Measurements from ENCODE around the gene NBAS. TPM values are rescaled to one million over a fixed set of nuclear protein-coding genes. Genes with fewer than 3 reads are reported as not detected.

NBAS gene
- polyA plus RNA-seq, 1 of the 3 experiments (the other 2 are of a cell fraction) = 12.0 TPM

GRCh38 chr2:15446961-15447360 lies 114.2 kb downstream of the NBAS start:
- Histone ChIP-seq H3K9me2 (no peaks in the 10 kb centered on the region), H3K27me3 (ENCODE audit: insufficient read depth) (no peaks in the 10 kb centered on the region), H3K27ac (ENCODE audit: low read depth in 2 of 2, low read length in 1 of 2) (no peak overlapping the region), H3K9me3 (no peaks in the 10 kb centered on the region; the same call in 1 of the 2 replicates), H3K4me1 (ENCODE audit: control insufficient read depth in 1 of 2, insufficient read depth in 2 of 2, low read depth in 1 of 2, low read length in 1 of 2) (no peaks in the 10 kb centered on the region), H3K4me3 (ENCODE audit: low read depth in 2 of 2, low read length in 1 of 2) (no peak overlapping the region), H3K9ac (no peak overlapping the region), H3F3A (replicated peaks; ENCODE audit: insufficient read depth) (no peaks in the 10 kb centered on the region), H4K20me1 (ENCODE audit: insufficient read depth) (no peaks in the 10 kb centered on the region), H3K79me2 (ENCODE audit: insufficient read depth) (peaks cover 2% of the 10 kb centered on the region; the same call in 1 of the 2 replicates), H3K36me3 (replicated peaks in 1 of 2; ENCODE audit: control insufficient read depth in 1 of 2, insufficient read depth in 2 of 2, low read length in 1 of 2) (peaks cover 7 to 26% of the 10 kb centered on the region in 2 experiments), H2AFZ (ENCODE audit: low read depth) (no peak overlapping the region), H3K4me2 (no peak overlapping the region)
- CTCF ChIA-PET = no interaction called here
- TF ChIP-seq POLR2AphosphoS5 (IDR thresholded peaks at IDR 0.05; ENCODE audit: low read depth, low read length) (no peak), TCF12 (IDR thresholded peaks at IDR 0.05) (no peak), SMC3 (IDR thresholded peaks at IDR 0.05; ENCODE audit: low read depth, low read length) (no peak), TEAD4 (IDR thresholded peaks at IDR 0.05; ENCODE audit: borderline replicate concordance, insufficient read depth) (no peak), JUND (IDR thresholded peaks at IDR 0.05) (no peak), FOXJ3 (CRISPR knock-in tag; IDR thresholded peaks at IDR 0.05) (no peak), EP300 (IDR thresholded peaks at IDR 0.05; ENCODE audit: borderline replicate concordance in 1 of 2, low read depth in 1 of 2, low read length in 1 of 2) (no peak), MEF2A (IDR thresholded peaks at IDR 0.05; ENCODE audit: borderline replicate concordance, low read depth) (no peak), CHD2 (IDR thresholded peaks at IDR 0.05; ENCODE audit: low read length, partially characterized antibody) (no peak), EZH2phosphoT487 (IDR thresholded peaks at IDR 0.05; ENCODE audit: borderline replicate concordance, low read depth) (no peak), PBX3 (IDR thresholded peaks at IDR 0.05) (no peak), MAX (IDR thresholded peaks at IDR 0.05; ENCODE audit: low read depth) (no peak), CTCF (IDR thresholded peaks at IDR 0.05) (no peak), GATA2 (CRISPR knock-in tag; IDR thresholded peaks at IDR 0.05) (no peak), NRF1 (IDR thresholded peaks at IDR 0.05; ENCODE audit: low read depth, low read length) (no peak), YY1 (IDR thresholded peaks at IDR 0.05; ENCODE audit: low read depth) (no peak), IRF3 (IDR thresholded peaks at IDR 0.05; ENCODE audit: low read depth, low read length) (no peak)
- TF ChIP-seq, protein P1, sequence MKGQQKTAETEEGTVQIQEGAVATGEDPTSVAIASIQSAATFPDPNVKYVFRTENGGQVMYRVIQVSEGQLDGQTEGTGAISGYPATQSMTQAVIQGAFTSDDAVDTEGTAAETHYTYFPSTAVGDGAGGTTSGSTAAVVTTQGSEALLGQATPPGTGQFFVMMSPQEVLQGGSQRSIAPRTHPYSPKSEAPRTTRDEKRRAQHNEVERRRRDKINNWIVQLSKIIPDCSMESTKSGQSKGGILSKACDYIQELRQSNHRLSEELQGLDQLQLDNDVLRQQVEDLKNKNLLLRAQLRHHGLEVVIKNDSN (IDR thresholded peaks at IDR 0.05; ENCODE audit: borderline replicate concordance, low read depth) = no peak
- 91% methylated on average over 4 of the region's 4 CpGs for WGBS (ENCODE audit: low lambda C conversion rate)
- POLR2A ChIA-PET = no interaction called here
- no peak for DNase-seq

Measured in SK-N-SH (cell line).